ENCODE measurements around the gene SH3TC1. TPM values are rescaled to one million over a fixed set of nuclear protein-coding genes. Genes with fewer than 3 reads are reported as not detected.

SH3TC1 gene
- total and polyA plus RNA-seq, 2 of the 13 experiments (the other 11 are each of a cell fraction or from before 2014, with no cell fraction given), result 14.9 to 21.8 TPM

- TF ChIP-seq LCORL (IDR thresholded peaks at IDR 0.05), result no peak
- TF ChIP-seq LCORL (CRISPR knock-in tag; IDR thresholded peaks at IDR 0.05), result 0 out of 2 replicates have a peak, but pooled peaks have one; percentile 31
- no peak for TF ChIP-seq RBAK (CRISPR knock-in tag; IDR thresholded peaks at IDR 0.05)
- TF ChIP-seq ZMYM3 (CRISPR knock-in tag; IDR thresholded peaks at IDR 0.05), result peak; percentile 62; the same call in 1 of the 2 replicates
- peak; percentile 37; the same call in 1 of the 2 replicates for TF ChIP-seq ZNF710 (CRISPR knock-in tag; IDR thresholded peaks at IDR 0.05; ENCODE audit: borderline replicate concordance)
- TF ChIP-seq TP53 (CRISPR knock-in tag; conservative IDR thresholded peaks at IDR 0.05), result no peak
- no peak for TF ChIP-seq TSC22D2 (CRISPR knock-in tag; IDR thresholded peaks at IDR 0.05; ENCODE audit: borderline replicate concordance)
- no peak for TF ChIP-seq AKNA (CRISPR knock-in tag; IDR thresholded peaks at IDR 0.05; ENCODE audit: borderline replicate concordance)
- TF ChIP-seq ZNF775 (CRISPR knock-in tag; IDR thresholded peaks at IDR 0.05; ENCODE audit: borderline replicate concordance), result no peak
- TF ChIP-seq ZNF589 (CRISPR knock-in tag; conservative IDR thresholded peaks at IDR 0.05), result no peak
- peak; percentile 71; the same call in 1 of the 2 replicates for TF ChIP-seq JUND (CRISPR knock-in tag; IDR thresholded peaks at IDR 0.05)
- TF ChIP-seq GABPB1 (CRISPR knock-in tag; IDR thresholded peaks at IDR 0.05), result peak; percentile 63
- TF ChIP-seq ZNF331 (CRISPR knock-in tag; IDR thresholded peaks at IDR 0.05), result 0 out of 2 replicates have a peak, but pooled peaks have one; percentile 29
- no peak for TF ChIP-seq ZNF143 (CRISPR knock-in tag; IDR thresholded peaks at IDR 0.05)
- no peak for TF ChIP-seq NFKBIZ (CRISPR knock-in tag; IDR thresholded peaks at IDR 0.05)
- no peak for TF ChIP-seq ZNF160 (CRISPR knock-in tag; IDR thresholded peaks at IDR 0.05)
- TF ChIP-seq XRCC5 (optimal IDR thresholded peaks at IDR 0.05; ENCODE audit: low read length), result peak; percentile 24
- TF ChIP-seq FOXO4 (CRISPR knock-in tag; conservative IDR thresholded peaks at IDR 0.05), result no peak
Measured at GRCh38 chr4:8191136-8191747, 7.8 kb upstream of the SH3TC1 start (continued).

Measured in HepG2 (cell line).